ENCODE results near the gene KCNK6. TPM values are rescaled to one million over a fixed set of nuclear protein-coding genes. Genes with fewer than 3 reads are reported as not detected.

KCNK6 gene
- total RNA-seq, 2 donors from 2014 or later = 1.3 to 3.8 TPM

DNA sequence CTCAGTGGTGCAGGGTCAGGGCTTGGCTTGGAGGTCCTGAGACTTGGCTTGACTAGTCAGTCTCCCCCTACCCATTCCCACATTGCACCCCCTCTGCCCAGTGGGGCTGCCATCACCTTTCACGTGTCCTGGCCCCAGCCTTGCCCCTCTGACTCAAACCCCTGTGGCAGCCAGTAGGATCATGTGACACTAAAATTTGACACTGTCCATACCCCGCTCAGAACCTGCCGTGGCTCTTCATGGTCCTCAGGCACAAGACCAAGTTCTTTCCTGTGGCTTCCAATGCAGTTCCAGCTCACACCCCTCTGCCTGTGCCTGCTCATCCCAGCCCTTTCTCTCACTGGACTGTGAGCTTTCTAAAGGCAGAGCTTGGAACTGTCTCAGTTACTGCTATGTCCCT is 56.9 kb downstream of the KCNK6 start:
- TF ChIP-seq, protein P1, sequence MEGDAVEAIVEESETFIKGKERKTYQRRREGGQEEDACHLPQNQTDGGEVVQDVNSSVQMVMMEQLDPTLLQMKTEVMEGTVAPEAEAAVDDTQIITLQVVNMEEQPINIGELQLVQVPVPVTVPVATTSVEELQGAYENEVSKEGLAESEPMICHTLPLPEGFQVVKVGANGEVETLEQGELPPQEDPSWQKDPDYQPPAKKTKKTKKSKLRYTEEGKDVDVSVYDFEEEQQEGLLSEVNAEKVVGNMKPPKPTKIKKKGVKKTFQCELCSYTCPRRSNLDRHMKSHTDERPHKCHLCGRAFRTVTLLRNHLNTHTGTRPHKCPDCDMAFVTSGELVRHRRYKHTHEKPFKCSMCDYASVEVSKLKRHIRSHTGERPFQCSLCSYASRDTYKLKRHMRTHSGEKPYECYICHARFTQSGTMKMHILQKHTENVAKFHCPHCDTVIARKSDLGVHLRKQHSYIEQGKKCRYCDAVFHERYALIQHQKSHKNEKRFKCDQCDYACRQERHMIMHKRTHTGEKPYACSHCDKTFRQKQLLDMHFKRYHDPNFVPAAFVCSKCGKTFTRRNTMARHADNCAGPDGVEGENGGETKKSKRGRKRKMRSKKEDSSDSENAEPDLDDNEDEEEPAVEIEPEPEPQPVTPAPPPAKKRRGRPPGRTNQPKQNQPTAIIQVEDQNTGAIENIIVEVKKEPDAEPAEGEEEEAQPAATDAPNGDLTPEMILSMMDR (IDR thresholded peaks at IDR 0.05) = no peak
- peak overlapping the region; percentile 91 to 92 for H3K27ac ChIP-seq
- DNase-seq (ENCODE audit: low spot score) = no peak
- no peak overlapping the region for H3K4me3 ChIP-seq
- no peaks in the 10 kb centered on the region for H3K9me3 ChIP-seq
- peaks cover 0 to 28% of the 10 kb centered on the region in 2 donors for H3K4me1 ChIP-seq
- H3K36me3 ChIP-seq = peaks cover 49% of the 10 kb centered on the region
- no peaks in the 10 kb centered on the region for H3K27me3 ChIP-seq

DNA sequence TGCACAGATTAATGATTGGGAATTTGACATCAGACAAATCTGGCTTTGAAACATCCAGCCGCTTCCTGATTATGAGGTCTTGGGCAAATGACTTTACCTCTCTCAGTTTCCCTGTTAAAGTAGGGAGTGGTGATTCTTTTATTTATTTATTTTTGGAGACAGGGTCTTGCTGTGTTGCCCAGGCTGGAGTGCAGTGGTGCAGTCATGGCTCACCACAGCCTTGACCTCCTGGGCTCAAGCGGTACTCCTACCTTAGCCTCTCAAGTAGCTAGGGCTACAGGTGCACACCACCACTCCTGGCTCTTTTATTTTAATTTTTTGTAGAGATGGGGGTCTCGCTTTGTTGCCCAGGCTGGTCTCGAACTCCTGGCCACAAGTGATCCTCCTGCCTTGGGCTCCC is 57.4 kb downstream of the KCNK6 start:
- peak overlapping the region in 1 of 2 donors; percentile 92 for H3K27ac ChIP-seq
- H3K36me3 ChIP-seq = peaks cover 53% of the 10 kb centered on the region

DNA sequence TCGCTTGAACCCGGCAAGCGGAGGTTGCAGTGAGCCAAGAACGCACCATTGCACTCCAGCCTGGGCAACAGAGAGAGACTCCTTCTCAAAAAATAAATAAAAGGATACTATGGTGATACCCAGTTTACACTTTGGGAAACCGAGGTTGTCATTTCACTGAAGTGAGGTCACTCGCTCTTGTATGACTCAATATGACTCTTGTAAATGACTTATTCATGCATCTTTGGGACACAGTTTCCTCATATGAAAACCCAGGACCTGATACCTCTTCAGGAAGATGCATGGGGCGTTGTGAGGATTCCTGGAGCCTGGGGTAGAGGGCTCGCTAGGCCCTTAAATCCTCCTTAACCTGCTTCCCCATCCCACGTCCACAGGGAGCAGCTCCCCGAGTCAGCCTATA is 59.2 kb downstream of the KCNK6 start:
- no peaks in the 10 kb centered on the region for H3K27me3 ChIP-seq
- H3K4me1 ChIP-seq = peaks cover 0 to 26% of the 10 kb centered on the region in 2 donors
- H3K9me3 ChIP-seq = no peaks in the 10 kb centered on the region
- no peak for DNase-seq (ENCODE audit: low spot score)
- no peak overlapping the region for H3K4me3 ChIP-seq
- TF ChIP-seq, protein P1 (IDR thresholded peaks at IDR 0.05) = no peak
- peaks cover 72% of the 10 kb centered on the region for H3K36me3 ChIP-seq
- H3K27ac ChIP-seq = no peak overlapping the region

More for the DNA sequence above, 57.4 kb downstream of the KCNK6 start:
- no peaks in the 10 kb centered on the region for H3K9me3 ChIP-seq
- peaks cover 0 to 28% of the 10 kb centered on the region in 2 donors for H3K4me1 ChIP-seq
- no peak overlapping the region for H3K4me3 ChIP-seq
- no peaks in the 10 kb centered on the region for H3K27me3 ChIP-seq
- DNase-seq (ENCODE audit: low spot score) = no peak
- TF ChIP-seq, protein P1 (IDR thresholded peaks at IDR 0.05) = no peak

DNA sequence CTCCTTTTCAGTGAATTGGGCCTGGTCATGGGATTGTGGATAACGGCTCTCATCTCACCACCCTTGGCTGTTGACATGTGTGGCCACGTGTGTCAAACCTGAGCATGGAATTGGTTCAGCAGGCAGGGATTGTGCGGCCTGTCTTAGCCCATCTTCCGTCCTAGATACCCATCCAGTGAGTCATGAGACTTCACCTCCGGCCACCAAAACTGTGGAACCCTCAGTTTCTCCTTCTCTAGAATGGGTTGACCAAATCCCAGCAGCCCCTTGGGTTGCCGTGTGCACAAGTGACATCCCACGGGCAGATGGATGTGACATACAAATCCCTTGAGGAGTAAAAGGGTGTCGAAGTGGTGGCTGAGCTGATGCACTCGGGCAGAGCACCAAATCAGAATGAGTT is 61.5 kb downstream of the KCNK6 start:
- Histone ChIP-seq H3K4me1 (peaks cover 0 to 17% of the 10 kb centered on the region in 2 donors), H3K27ac (no peak overlapping the region), H3K4me3 (no peak overlapping the region), H3K27me3 (no peaks in the 10 kb centered on the region), H3K9me3 (no peaks in the 10 kb centered on the region), H3K36me3 (peaks cover 83% of the 10 kb centered on the region)
- TF ChIP-seq, protein P1 (IDR thresholded peaks at IDR 0.05) = no peak
- no peak for DNase-seq (ENCODE audit: low spot score)

Other genes starting within 250 kb of the KCNK6 start
- gene DPF1, start 95.6 kb upstream of the KCNK6 start, total RNA-seq = not detected
- 10 to 100 TPM; 28.0 to 30.0 TPM for gene PPP1R14A, start 63.5 kb upstream of the KCNK6 start, total RNA-seq
- gene SPINT2, start 55.3 kb upstream of the KCNK6 start, total RNA-seq = 10 to 100 TPM; 11.1 to 52.7 TPM
- 10 to 100 TPM; 18.9 to 48.6 TPM for gene C19orf33, start 15.6 kb upstream of the KCNK6 start, total RNA-seq
- gene YIF1B, start 3.9 kb upstream of the KCNK6 start, total RNA-seq = 10 to 100 TPM; 20.1 to 26.9 TPM
- gene CATSPERG, start 16.0 kb downstream of the KCNK6 start, total RNA-seq = 1 to 10 TPM in 1 of 2 donors, under 1 TPM in 1; 0.22 to 2.7 TPM
- 100 to 1,000 TPM; 403 to 603 TPM for gene PSMD8, start 54.7 kb downstream of the KCNK6 start, total RNA-seq
- 1 to 10 TPM in 1 of 2 donors, under 1 TPM in 1; 0.37 to 1.3 TPM for gene GGN, start 68.2 kb downstream of the KCNK6 start, total RNA-seq
- gene SPRED3, start 68.9 kb downstream of the KCNK6 start, total RNA-seq = under 1 TPM; 0.56 to 0.67 TPM
- 10 to 100 TPM; 11.9 to 19.8 TPM for gene FAM98C, start 83.2 kb downstream of the KCNK6 start, total RNA-seq
- gene RASGRP4, start 106.4 kb downstream of the KCNK6 start, total RNA-seq = 1 to 10 TPM; 1.1 to 2.9 TPM
- 1 to 10 TPM in 1 of 2 donors, under 1 TPM in 1; 0.33 to 1.7 TPM for gene RYR1, start 113.8 kb downstream of the KCNK6 start, total RNA-seq

All from right atrium auricular region (tissue), 2 donors.